H1 (cell line): Measurements from ENCODE around the gene PHC2. TPM values are rescaled to one million over a fixed set of nuclear protein-coding genes. Genes with fewer than 3 reads are reported as not detected.

Source experiments
- CTCF ChIA-PET: fragments of 300-600 bp; sonication (Branson Sonifier 250); formaldehyde crosslinking; loops from one replicate; lab custom pipeline; 2021; ENCODE audit not compliant: partially characterized antibody; lab: Charles Lee
- POLR2A ChIA-PET: fragments of 300-600 bp; sonication (Branson Sonifier 250); formaldehyde crosslinking; loops from one replicate; lab custom pipeline; 2021; ENCODE audit warnings: inconsistent platforms; ENCODE audit not compliant: partially characterized antibody; lab: Charles Lee
- DNase-seq, 2 experiments: peaks; one replicate each; pipeline versions ENCODE4 v3.0.0 to v3.0.0-alpha.2; 2010 to 2022; ENCODE audit warnings: low spot score in 2 of 2, low read depth in 1 of 2, mixed read lengths in 1 of 2
- FAIRE-seq: peaks from 2 replicates; lab custom pipeline; 2011; peaks lifted over from hg19 to GRCh38; lab: Jason Lieb, UNC
- H2AFZ ChIP-seq: 2 replicates; pipeline ENCODE4 v1.8.1; 2012; ENCODE audit warnings: low read length, inconsistent platforms
- H2AK5ac ChIP-seq: 2 replicates; pipeline ENCODE4 v1.6.1; 2013; ENCODE audit warnings: low read depth, low read length
- H2BK120ac ChIP-seq: replicated peaks from 2 replicates; pipeline ENCODE3; 2013; ENCODE audit warnings: low read depth, low read length, inconsistent platforms
- H2BK12ac ChIP-seq: 2 replicates; pipeline ENCODE4 v1.6.1; 2013; ENCODE audit warnings: low read depth, low read length
- H2BK15ac ChIP-seq: 2 replicates; pipeline ENCODE4 v1.6.1; 2013; ENCODE audit warnings: low read length
- H2BK20ac ChIP-seq: 2 replicates; pipeline ENCODE4 v1.6.1; 2013; ENCODE audit warnings: low read length
- H2BK5ac ChIP-seq: 2 replicates; pipeline ENCODE4 v1.6.1; 2013; ENCODE audit warnings: low read depth, low read length
- H3K14ac ChIP-seq: 2 replicates; pipeline ENCODE4 v1.6.1; 2013; ENCODE audit warnings: inconsistent platforms; ENCODE audit not compliant: insufficient read length
- H3K18ac ChIP-seq: 2 replicates; pipeline ENCODE4 v1.6.1; 2013; ENCODE audit warnings: low read length; ENCODE audit errors: extremely low read depth
- H3K23ac ChIP-seq: 2 replicates; pipeline ENCODE4 v1.6.1; 2013; ENCODE audit warnings: inconsistent platforms; ENCODE audit not compliant: insufficient read length
- H3K23me2 ChIP-seq: 2 replicates; pipeline ENCODE4 v1.6.1; 2013; ENCODE audit warnings: low read depth, low read length
- H3K27ac ChIP-seq: 2 replicates; pipeline ENCODE4 v1.6.1; 2011; ENCODE audit warnings: low read depth, low read length, inconsistent platforms
- H3K27me3 ChIP-seq, 4 experiments: replicated peaks in 1 of 4; 1 replicate in 1 of 4; 2 replicates in 3 of 4; pipeline versions ENCODE4 v1.6.1 to v1.8.1; 2011 to 2013; ENCODE audit warnings: low read length in 3 of 4, mild to moderate bottlenecking in 3 of 4, inconsistent platforms in 2 of 4, mixed read lengths in 2 of 4, moderate library complexity in 1 of 4; ENCODE audit not compliant: control insufficient read depth in 3 of 4, insufficient read depth in 3 of 4; ENCODE audit errors: extremely low read depth in 1 of 4
- H3K36me3 ChIP-seq, 4 experiments: 2 replicates each; pipeline versions ENCODE4 v1.6.1 to v1.8.1; 2011 to 2013; ENCODE audit warnings: mild to moderate bottlenecking in 4 of 4, low read length in 3 of 4, moderate library complexity in 2 of 4, control low read depth in 1 of 4, inconsistent platforms in 1 of 4; ENCODE audit not compliant: insufficient read depth in 4 of 4, control insufficient read depth in 2 of 4
- H3K4ac ChIP-seq: replicated peaks from 2 replicates; pipeline ENCODE3; 2013; ENCODE audit warnings: low read length, low read depth, mixed read lengths, inconsistent platforms; ENCODE audit not compliant: insufficient read length
- H3K4me1 ChIP-seq, 4 experiments: replicated peaks in 1 of 4; 1 replicate in 1 of 4; 2 replicates in 3 of 4; pipeline versions ENCODE4 v1.6.1 to v1.8.1; 2011 to 2013; ENCODE audit warnings: low read length in 3 of 4, inconsistent platforms in 2 of 4, mixed read lengths in 1 of 4; ENCODE audit not compliant: insufficient read depth in 4 of 4, control insufficient read depth in 3 of 4
- H3K4me2 ChIP-seq, 2 experiments: 2 replicates each; pipeline versions ENCODE4 v1.6.1 to v1.8.1; 2011 to 2013; ENCODE audit warnings: low read depth in 2 of 2, low read length in 2 of 2, control low read depth in 1 of 2, inconsistent platforms in 1 of 2, mild to moderate bottlenecking in 1 of 2; ENCODE audit not compliant: insufficient read depth in 1 of 2
- H3K4me3 ChIP-seq, 4 experiments: fragments of 200-600, 300-600 bp in 1 of 4; sonication (generic), shearing (Covaris generic), sonication (Bioruptor Twin) in 1 of 4; 2 replicates each; pipeline versions ENCODE4 v1.5.1 to v1.8.1; 2011 to 2016; ENCODE audit warnings: low read length in 4 of 4, low read depth in 3 of 4, control low read depth in 2 of 4, inconsistent platforms in 2 of 4, mild to moderate bottlenecking in 2 of 4, mixed read lengths in 1 of 4, moderate library complexity in 1 of 4; ENCODE audit not compliant: insufficient read depth in 2 of 4; ENCODE audit errors: extremely low read depth in 1 of 4
- H3K56ac ChIP-seq: replicated peaks from 2 replicates; pipeline ENCODE3; 2013; ENCODE audit warnings: low read depth, mild to moderate bottlenecking, mixed read lengths, low read length, inconsistent platforms; ENCODE audit not compliant: insufficient read length
- H3K79me1 ChIP-seq: 2 replicates; pipeline ENCODE4 v1.6.1; 2013; ENCODE audit warnings: low read depth, low read length, control low read depth
- H3K79me2 ChIP-seq, 2 experiments: 2 replicates each; pipeline versions ENCODE4 v1.6.1 to v1.8.1; 2012 to 2013; ENCODE audit warnings: low read length in 2 of 2, mild to moderate bottlenecking in 2 of 2, inconsistent platforms in 1 of 2; ENCODE audit not compliant: insufficient read depth in 2 of 2, control insufficient read depth in 1 of 2
- H3K9ac ChIP-seq, 4 experiments: replicated peaks in 1 of 4; 1 replicate in 1 of 4; 2 replicates in 3 of 4; pipeline versions ENCODE4 v1.6.1 to v1.8.1; 2011 to 2013; ENCODE audit warnings: low read depth in 3 of 4, low read length in 3 of 4, control low read depth in 2 of 4, mild to moderate bottlenecking in 2 of 4, moderate library complexity in 2 of 4, inconsistent platforms in 1 of 4; ENCODE audit errors: extremely low read depth in 1 of 4
- H3K9me3 ChIP-seq, 2 experiments: 2 replicates each; pipeline versions ENCODE4 v1.6.1 to v1.8.1; 2012 to 2013; ENCODE audit warnings: mild to moderate bottlenecking in 2 of 2, moderate library complexity in 2 of 2, control low read depth in 1 of 2, inconsistent platforms in 1 of 2, low read depth in 1 of 2, low read length in 1 of 2, mixed read lengths in 1 of 2; ENCODE audit not compliant: insufficient read depth in 2 of 2
- H4K20me1 ChIP-seq, 2 experiments: replicated peaks in 1 of 2; 2 replicates each; pipeline versions ENCODE3 to v1.8.1; 2011 to 2013; ENCODE audit warnings: inconsistent platforms in 2 of 2, low read length in 2 of 2, mild to moderate bottlenecking in 1 of 2; ENCODE audit not compliant: insufficient read depth in 2 of 2, control insufficient read depth in 1 of 2
- H4K5ac ChIP-seq: 2 replicates; pipeline ENCODE4 v1.6.1; 2013; ENCODE audit warnings: low read length, low read depth, mixed read lengths, inconsistent platforms; ENCODE audit not compliant: insufficient read length
- H4K8ac ChIP-seq: 2 replicates; pipeline ENCODE4 v1.8.0; 2013; ENCODE audit warnings: mild to moderate bottlenecking, moderate library complexity, low read length, inconsistent platforms; ENCODE audit not compliant: insufficient read depth; ENCODE audit errors: extremely low read depth
- H4K91ac ChIP-seq: replicated peaks from 2 replicates; pipeline ENCODE3; 2013; ENCODE audit warnings: low read length, mixed read lengths, inconsistent platforms; ENCODE audit not compliant: insufficient read length
- TCF12 ChIP-seq: IDR thresholded peaks from 2 replicates; pipeline ENCODE4 v1.6.1; 2011; ENCODE audit warnings: low read depth, mild to moderate bottlenecking, low read length
- WGBS, 2 experiments: shearing (Covaris generic) in 1 of 2; methylation state at CpG; one replicate each; pipeline versions ENCODE4 v1.1.6 to v1.1.7; 2013 to 2015; ENCODE audit warnings: low lambda C conversion rate in 2 of 2, mixed read lengths in 2 of 2, inconsistent platforms in 1 of 2, low coverage in 1 of 2, missing lambda C conversion rate in 1 of 2; ENCODE audit not compliant: insufficient replicate concordance in 2 of 2, insufficient coverage in 1 of 2, insufficient read length in 1 of 2; ENCODE audit errors: extremely low coverage in 1 of 2, missing lambda C conversion rate in 1 of 2; 5-methylcytosine and 5-hydroxymethylcytosine counted together
- polyA plus RNA-seq, 7 experiments: library from polyadenylated mRNA; depleted of rRNA in 3 of 7; stranded (reverse) in 5 of 7; unstranded in 2 of 7; fragments of >200 nt in 5 of 7; fragments of 200-250 nt in 2 of 7; gene quantifications; 1 replicate in 5 of 7; 2 replicates in 1 of 7; 4 replicates in 1 of 7; pipeline versions ENCODE4 v1.2.1 to v1.2.3, GENCODE V29; 2011 to 2013; ENCODE audit warnings: missing spikeins in 2 of 7, mixed read lengths in 2 of 7
- total RNA-seq: library from RNA; stranded (reverse); fragmentation: NEBNext Ultra II Directional; extraction: Animal tissue kit (Norgen Biotek cat#: 25700); gene quantifications from 2 replicates; pipeline ENCODE4 v1.2.1, GENCODE V29; 2021

Gene PHC2
- total and polyA plus RNA-seq, 2 of the 8 experiments (the other 6 are each of a cell fraction or from before 2014, with no cell fraction given): 5.6 to 14.2 TPM

- no peak overlapping the region for H2AFZ ChIP-seq
- H2AK5ac ChIP-seq: no peak overlapping the region
- no peaks in the 10 kb centered on the region for H3K79me2 ChIP-seq
- no peak overlapping the region for H4K8ac ChIP-seq
- H3K4me3 ChIP-seq: no peak overlapping the region
- no peaks in the 10 kb centered on the region; a peak in 1 of 8 replicates for H3K36me3 ChIP-seq
- peaks cover 0 to 5% of the 10 kb centered on the region in 2 experiments; a peak in 1 of 4 replicates for H3K9me3 ChIP-seq
- H4K20me1 ChIP-seq: no peaks in the 10 kb centered on the region
- H3K56ac ChIP-seq: no peak overlapping the region
- H3K79me1 ChIP-seq: no peaks in the 10 kb centered on the region
- FAIRE-seq (no peak), DNase-seq (no peak)
- no peak overlapping the region for H4K5ac ChIP-seq
- ChIA-PET POLR2A (no interaction called here), CTCF (interaction anchor here (1.2 kb wide), 1 partner anchor 10 kb away, joined by 4 read pairs; no protein-coding TSS in a partner anchor)
- H3K9ac ChIP-seq: no peak overlapping the region
- no peak overlapping the region for H3K4ac ChIP-seq
- peaks cover 0 to 4% (median 0%) of the 10 kb centered on the region in 4 experiments; a peak in 1 of 7 replicates for H3K4me1 ChIP-seq
- H3K14ac ChIP-seq: no peak overlapping the region
- no peak overlapping the region for H3K4me2 ChIP-seq
- H2BK12ac ChIP-seq: no peak overlapping the region
- no peak overlapping the region for H2BK15ac ChIP-seq
- no peak overlapping the region for H4K91ac ChIP-seq
- H3K23me2 ChIP-seq: no peaks in the 10 kb centered on the region
- H3K27ac ChIP-seq: no peak overlapping the region
- H3K23ac ChIP-seq: no peak overlapping the region
- H2BK20ac ChIP-seq: no peak overlapping the region
- no peaks in the 10 kb centered on the region for H3K27me3 ChIP-seq
- H2BK120ac ChIP-seq: no peak overlapping the region
- 87% methylated on average over 3 of the region's 3 CpGs; no CpG with 5 or more reads in 1 of the 2 experiments for WGBS, 2 experiments
- TF ChIP-seq TCF12: no peak
- H3K18ac ChIP-seq: no peak overlapping the region
- H2BK5ac ChIP-seq: no peak overlapping the region
These were observed 31.5 kb downstream of the PHC2 start for GRCh38 chr1:33399375-33399774.
